ENCODE results near the gene APPL2.

DNA sequence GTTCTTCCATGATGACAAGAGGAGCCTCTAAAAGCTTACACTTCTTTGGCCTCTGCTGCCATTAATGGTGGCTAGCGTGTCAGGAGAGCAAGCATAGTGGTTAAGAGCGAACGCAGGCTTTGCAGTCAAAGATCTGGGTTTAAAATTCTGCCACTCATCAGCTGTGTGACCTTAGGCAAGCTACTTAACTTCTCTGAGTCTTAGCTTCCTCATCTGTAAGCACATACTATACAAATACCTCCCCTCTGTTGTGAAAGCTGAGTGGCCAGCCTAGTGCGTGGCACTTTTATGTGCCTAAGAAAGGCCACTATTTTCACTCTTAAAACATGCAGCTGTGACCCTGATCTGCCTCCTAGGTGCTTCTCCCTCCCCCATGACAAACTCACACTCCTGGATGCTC, 11.6 kb downstream of the APPL2 start:
- TF ChIP-seq, protein P1, sequence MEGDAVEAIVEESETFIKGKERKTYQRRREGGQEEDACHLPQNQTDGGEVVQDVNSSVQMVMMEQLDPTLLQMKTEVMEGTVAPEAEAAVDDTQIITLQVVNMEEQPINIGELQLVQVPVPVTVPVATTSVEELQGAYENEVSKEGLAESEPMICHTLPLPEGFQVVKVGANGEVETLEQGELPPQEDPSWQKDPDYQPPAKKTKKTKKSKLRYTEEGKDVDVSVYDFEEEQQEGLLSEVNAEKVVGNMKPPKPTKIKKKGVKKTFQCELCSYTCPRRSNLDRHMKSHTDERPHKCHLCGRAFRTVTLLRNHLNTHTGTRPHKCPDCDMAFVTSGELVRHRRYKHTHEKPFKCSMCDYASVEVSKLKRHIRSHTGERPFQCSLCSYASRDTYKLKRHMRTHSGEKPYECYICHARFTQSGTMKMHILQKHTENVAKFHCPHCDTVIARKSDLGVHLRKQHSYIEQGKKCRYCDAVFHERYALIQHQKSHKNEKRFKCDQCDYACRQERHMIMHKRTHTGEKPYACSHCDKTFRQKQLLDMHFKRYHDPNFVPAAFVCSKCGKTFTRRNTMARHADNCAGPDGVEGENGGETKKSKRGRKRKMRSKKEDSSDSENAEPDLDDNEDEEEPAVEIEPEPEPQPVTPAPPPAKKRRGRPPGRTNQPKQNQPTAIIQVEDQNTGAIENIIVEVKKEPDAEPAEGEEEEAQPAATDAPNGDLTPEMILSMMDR (IDR thresholded peaks at IDR 0.05), result no peak
- TF ChIP-seq, protein P2, sequence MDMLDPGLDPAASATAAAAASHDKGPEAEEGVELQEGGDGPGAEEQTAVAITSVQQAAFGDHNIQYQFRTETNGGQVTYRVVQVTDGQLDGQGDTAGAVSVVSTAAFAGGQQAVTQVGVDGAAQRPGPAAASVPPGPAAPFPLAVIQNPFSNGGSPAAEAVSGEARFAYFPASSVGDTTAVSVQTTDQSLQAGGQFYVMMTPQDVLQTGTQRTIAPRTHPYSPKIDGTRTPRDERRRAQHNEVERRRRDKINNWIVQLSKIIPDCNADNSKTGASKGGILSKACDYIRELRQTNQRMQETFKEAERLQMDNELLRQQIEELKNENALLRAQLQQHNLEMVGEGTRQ (IDR thresholded peaks at IDR 0.05), result no peak
- TF ChIP-seq MAFK (IDR thresholded peaks at IDR 0.05; ENCODE audit: partially characterized antibody) (no peak), BHLHE40 (IDR thresholded peaks at IDR 0.05; ENCODE audit: low read depth, low read length) (no peak), RARB (CRISPR knock-in tag; IDR thresholded peaks at IDR 0.05) (no peak)
- TF ChIP-seq, protein P3, sequence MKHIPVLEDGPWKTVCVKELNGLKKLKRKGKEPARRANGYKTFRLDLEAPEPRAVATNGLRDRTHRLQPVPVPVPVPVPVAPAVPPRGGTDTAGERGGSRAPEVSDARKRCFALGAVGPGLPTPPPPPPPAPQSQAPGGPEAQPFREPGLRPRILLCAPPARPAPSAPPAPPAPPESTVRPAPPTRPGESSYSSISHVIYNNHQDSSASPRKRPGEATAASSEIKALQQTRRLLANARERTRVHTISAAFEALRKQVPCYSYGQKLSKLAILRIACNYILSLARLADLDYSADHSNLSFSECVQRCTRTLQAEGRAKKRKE (CRISPR knock-in tag; IDR thresholded peaks at IDR 0.05; ENCODE audit: low read depth), result no peak

Data from A549 (cell line).